GM21825 (cell line): ENCODE measurements around the gene AKR1D1.
"Not testable (repeated sequence)": the region's sequence is repeated elsewhere in the genome, so short reads cannot be mapped to it uniquely, and the experiment has no call there.

Source experiments
- ATAC-seq: cut with Tn5 transposase; IDR thresholded peaks from one replicate; pipeline ENCODE4 v1.9.1; 2021; ENCODE audit warnings: mild to moderate bottlenecking, moderate library complexity; ENCODE audit not compliant: unreplicated experiment

Gene AKR1D1

GRCh38 chr7:138076196-138076595 is at the start of gene AKR1D1:
AKR1D1 (plus strand) TSS chr7:138076459; CDS start chr7:138076519, 60 bp downstream.
- no peak for ATAC-seq

- ATAC-seq: no peak
These were observed 49.2 kb upstream of the AKR1D1 start for GRCh38 chr7:138027100-138027499.

GRCh38 chr7:138029126-138029525 is 47.1 kb upstream of the AKR1D1 start:
- no peak for ATAC-seq

GRCh38 chr7:138029941-138030340 is 46.3 kb upstream of the AKR1D1 start:
- ATAC-seq: no peak

- ATAC-seq: no peak
These were observed 45.4 kb upstream of the AKR1D1 start for GRCh38 chr7:138030679-138031351.

GRCh38 chr7:138032186-138032585 is 44.1 kb upstream of the AKR1D1 start:
- peak; percentile 69 for ATAC-seq

- ATAC-seq: no peak
These were observed 43.5 kb upstream of the AKR1D1 start for GRCh38 chr7:138032770-138033169.

GRCh38 chr7:138033241-138033640 is 43.0 kb upstream of the AKR1D1 start:
- ATAC-seq: no peak

GRCh38 chr7:138036135-138036534 is 40.1 kb upstream of the AKR1D1 start:
- ATAC-seq: no peak

GRCh38 chr7:138040063-138040462 is 36.2 kb upstream of the AKR1D1 start:
- not testable (repeated sequence) for ATAC-seq

GRCh38 chr7:138044897-138045296 is 31.4 kb upstream of the AKR1D1 start:
- no peak for ATAC-seq

- no peak for ATAC-seq
These were observed 28.4 kb upstream of the AKR1D1 start for GRCh38 chr7:138047907-138048306.

- no peak for ATAC-seq
These were observed 26.6 kb upstream of the AKR1D1 start for GRCh38 chr7:138049505-138050116.

GRCh38 chr7:138051712-138052247 is 24.5 kb upstream of the AKR1D1 start:
- ATAC-seq: not testable (repeated sequence)

GRCh38 chr7:138052696-138053095 is 23.6 kb upstream of the AKR1D1 start:
- ATAC-seq: no peak

- not testable (repeated sequence) for ATAC-seq
These were observed 20.6 kb upstream of the AKR1D1 start for GRCh38 chr7:138055698-138056097.

GRCh38 chr7:138063400-138063799 is 12.9 kb upstream of the AKR1D1 start:
- no peak for ATAC-seq

- no peak for ATAC-seq
These were observed 11.4 kb upstream of the AKR1D1 start for GRCh38 chr7:138064856-138065357.

GRCh38 chr7:138065827-138066226 is 10.4 kb upstream of the AKR1D1 start:
- no peak for ATAC-seq

- peak; percentile 63 for ATAC-seq
These were observed 9.3 kb upstream of the AKR1D1 start for GRCh38 chr7:138066954-138067394.

- no peak for ATAC-seq
These were observed 8.5 kb upstream of the AKR1D1 start for GRCh38 chr7:138067774-138068173.

- no peak for ATAC-seq
These were observed 5.4 kb upstream of the AKR1D1 start for GRCh38 chr7:138070908-138071307.
